Uterus (tissue), 2 donors: Measurements from ENCODE around the gene TIGD1.

Experiments used
- CTCF ChIP-seq, 4 experiments: fragments of 200-600 bp in 2 of 4; fragments of 450-650 bp in 2 of 4; sonication (generic) in 2 of 4; IDR thresholded peaks; one replicate each; pipeline ENCODE4 v1.5.1; 2016 to 2019; ENCODE audit warnings: antibody characterized with exemption in 4 of 4, mild to moderate bottlenecking in 2 of 4, moderate library complexity in 1 of 4
- POLR2A ChIP-seq, 2 donors: fragments of 450-650 bp; IDR thresholded peaks; one replicate each; pipeline ENCODE4 v1.6.1; 2016; ENCODE audit warnings: antibody characterized with exemption in 2 of 2, mild to moderate bottlenecking in 1 of 2, moderate library complexity in 1 of 2

- TF ChIP-seq CTCF (IDR thresholded peaks at IDR 0.05) (no peak), POLR2A (IDR thresholded peaks at IDR 0.05) (no peak)
Measured at GRCh38 chr2:232523402-232523681, 27.0 kb downstream of the TIGD1 start.
